HG03039 (cell line): ENCODE results near the gene SNX18.
"Not testable (repeated sequence)": the region's sequence is repeated elsewhere in the genome, so short reads cannot be mapped to it uniquely, and the experiment has no call there.

Source experiments
- ATAC-seq: cut with Tn5 transposase; IDR thresholded peaks from one replicate; pipeline ENCODE4 v1.9.1; 2021; ENCODE audit warnings: mild to moderate bottlenecking, moderate library complexity; ENCODE audit not compliant: unreplicated experiment

The SNX18 gene

DNA sequence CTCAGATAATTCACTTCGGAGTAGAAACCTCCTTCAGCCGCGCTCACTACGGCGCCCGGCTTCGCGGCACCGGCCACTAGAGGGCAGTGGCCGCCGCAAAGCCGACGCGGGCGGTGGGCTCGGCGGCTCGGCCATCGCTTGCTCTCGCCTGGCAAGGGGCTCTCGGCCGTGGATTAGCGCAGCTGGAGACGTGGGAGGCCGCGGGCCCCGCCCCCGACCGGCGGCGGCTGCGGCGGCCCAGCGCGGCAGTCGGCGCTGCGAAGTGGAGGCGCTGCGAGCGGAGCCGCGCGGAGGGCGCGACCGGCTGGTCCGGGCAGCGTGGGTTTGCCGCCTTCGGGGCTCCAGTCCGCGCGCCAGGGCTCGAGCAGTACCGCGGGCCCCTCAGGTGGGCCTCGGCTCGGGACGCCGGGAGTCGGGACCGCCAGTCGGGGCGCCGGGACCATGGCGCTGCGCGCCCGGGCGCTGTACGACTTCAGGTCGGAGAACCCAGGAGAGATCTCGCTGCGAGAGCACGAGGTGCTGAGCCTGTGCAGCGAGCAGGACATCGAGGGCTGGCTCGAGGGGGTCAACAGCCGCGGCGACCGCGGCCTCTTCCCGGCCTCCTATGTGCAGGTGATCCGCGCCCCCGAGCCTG lies at the start of gene SNX18:
Gene SNX18, plus strand, starts transcription at position 248 of the 634 bp plus-strand sequence. Its CDS starts 194 bp downstream, at position 442.
- peak; percentile 97 for ATAC-seq

GRCh38 chr5:54469622-54470021 lies 47.9 kb upstream of the SNX18 start:
- ATAC-seq = no peak

- ATAC-seq = no peak
Observed at GRCh38 chr5:54470128-54470527, 47.4 kb upstream of the SNX18 start.

DNA sequence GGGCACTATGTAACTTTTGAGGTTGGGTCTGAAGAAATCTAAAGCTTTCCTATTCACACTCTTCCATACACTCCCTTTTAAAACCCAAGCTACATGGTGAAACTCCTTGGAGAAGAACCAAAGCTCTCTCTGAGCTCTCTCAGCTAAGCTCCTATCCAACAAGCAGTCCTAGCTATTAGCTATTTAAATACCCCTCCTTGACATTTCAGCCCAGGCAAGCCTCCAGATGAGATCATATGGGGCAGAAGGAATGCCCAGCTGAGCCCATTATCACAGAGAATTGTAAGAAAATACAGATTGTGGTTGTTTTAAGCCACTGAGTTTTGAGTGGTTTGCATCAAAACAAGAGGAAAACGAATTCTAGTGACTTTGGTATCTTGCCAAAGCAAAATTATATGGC lies 46.9 kb upstream of the SNX18 start:
- no peak for ATAC-seq

DNA sequence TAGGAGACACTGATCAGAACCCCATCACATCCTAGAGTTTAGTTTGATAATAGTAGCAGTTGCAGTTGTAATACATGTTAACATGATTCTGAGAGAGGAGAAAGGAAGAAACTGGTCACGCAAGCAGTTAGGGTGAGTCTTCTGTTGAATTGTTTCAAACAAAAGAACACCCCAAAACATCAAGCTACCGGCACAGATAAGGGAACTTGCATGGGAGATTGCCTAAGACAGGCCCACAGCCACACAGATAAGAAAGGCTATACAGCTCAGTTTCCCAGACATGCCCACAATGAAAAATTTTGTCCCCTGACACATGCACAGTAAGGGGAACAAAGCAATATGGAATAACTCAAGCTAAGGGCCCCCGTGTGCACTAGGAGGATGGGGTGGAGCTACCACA lies 46.2 kb upstream of the SNX18 start:
- no peak for ATAC-seq

DNA sequence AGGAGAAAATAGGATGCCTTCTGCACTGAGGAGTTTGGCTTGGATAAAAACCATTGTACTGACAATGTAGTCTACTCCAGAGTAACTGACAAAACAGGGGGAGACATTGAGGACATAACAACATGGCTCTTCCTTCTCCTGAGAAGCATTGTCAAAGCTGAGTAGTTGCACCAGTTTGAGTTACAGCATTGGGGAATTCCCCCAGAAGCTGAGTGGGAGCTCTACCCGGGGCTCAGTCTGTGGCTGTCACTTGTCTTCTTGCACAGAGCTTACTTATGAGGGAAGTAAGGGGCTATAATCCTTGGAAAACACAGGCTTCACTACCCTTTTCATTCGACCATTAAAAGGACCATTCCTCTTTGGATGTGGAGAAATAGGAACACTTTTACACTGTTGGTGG lies 40.9 kb upstream of the SNX18 start:
- no peak for ATAC-seq

GRCh38 chr5:54477941-54478478 lies 39.5 kb upstream of the SNX18 start:
- ATAC-seq = no peak

- no peak for ATAC-seq
Observed at GRCh38 chr5:54480296-54480695, 37.3 kb upstream of the SNX18 start.

- no peak for ATAC-seq
Observed at GRCh38 chr5:54484219-54484894, 33.2 kb upstream of the SNX18 start.

- not testable (repeated sequence) for ATAC-seq
Observed at GRCh38 chr5:54485659-54486058, 31.9 kb upstream of the SNX18 start.

DNA sequence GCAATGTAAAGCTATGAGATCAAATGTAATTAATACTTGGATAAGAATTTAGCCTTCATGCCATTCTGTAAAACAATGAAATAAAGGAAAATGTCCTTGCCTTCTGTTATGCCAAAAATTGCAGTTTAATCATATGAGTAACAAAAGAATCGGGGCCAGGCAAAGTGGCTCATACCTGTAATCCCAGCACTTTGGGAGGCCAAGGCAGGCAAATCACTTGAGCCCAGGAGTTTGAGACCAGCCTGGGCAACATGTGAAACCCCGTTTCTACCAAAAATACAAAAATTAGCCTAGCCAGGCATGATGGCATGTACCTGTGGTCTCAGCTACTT lies 27.9 kb upstream of the SNX18 start:
- ATAC-seq = not testable (repeated sequence)

DNA sequence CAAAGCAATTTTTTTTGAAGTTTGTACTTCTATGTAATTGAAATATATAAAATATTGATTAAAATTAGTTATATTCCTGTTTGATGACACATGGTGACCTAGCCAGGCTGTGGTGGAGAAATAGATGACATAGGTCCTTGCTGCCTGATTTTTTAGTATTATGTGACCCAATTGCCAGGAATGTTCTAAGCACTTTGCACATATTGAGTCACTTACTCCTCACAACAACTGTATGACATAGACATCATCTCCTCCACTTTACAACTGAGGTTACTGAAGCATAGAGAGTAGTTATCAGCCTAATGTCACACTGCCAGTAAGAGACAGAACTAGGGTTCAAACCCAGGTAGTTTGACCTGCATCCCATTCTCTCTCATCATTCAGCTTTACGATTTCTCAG lies 26.2 kb upstream of the SNX18 start:
- ATAC-seq = no peak

GRCh38 chr5:54492178-54492577 lies 25.4 kb upstream of the SNX18 start:
- ATAC-seq = no peak

DNA sequence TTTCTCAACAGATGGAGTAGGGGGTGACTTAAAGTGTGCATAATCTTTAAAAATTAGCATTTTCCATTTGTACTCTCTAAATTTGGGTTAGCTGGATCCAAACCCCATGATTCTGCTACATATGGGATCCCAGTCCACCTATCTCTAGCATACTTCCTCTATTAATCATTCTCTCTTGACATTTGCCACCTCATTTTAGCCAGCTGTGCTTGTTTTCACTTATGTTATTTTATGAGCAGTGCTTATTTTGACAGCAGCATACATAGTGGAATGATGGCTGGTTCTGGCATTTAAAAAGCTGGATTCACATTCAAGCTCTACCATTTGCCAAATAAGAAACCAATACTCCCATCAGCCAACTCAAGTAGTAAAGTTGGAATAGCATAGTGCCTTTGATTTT lies 22.5 kb upstream of the SNX18 start:
- no peak for ATAC-seq

GRCh38 chr5:54514291-54514690 lies 3.3 kb upstream of the SNX18 start:
- ATAC-seq = no peak

GRCh38 chr5:54514841-54515432 lies 2.6 kb upstream of the SNX18 start:
- ATAC-seq = no peak

DNA sequence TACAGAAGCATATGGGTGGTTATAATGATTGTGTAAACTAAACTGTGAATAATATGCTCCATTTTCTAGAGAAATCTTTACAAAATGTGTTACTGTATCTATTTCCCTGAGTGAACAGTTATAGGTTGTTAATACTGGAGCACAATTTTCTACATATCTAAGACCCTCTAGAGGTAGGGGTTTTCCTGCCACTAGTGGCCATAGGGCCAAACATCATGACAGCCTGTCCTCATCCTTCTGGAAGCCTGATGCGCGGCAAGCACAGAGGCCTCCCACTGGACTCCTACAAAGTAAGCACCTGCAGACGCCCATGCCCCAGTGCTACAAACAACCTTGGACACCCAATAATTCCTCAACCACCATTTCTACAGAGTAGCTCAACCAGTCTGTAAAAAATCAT lies 1.9 kb upstream of the SNX18 start:
- no peak for ATAC-seq

DNA sequence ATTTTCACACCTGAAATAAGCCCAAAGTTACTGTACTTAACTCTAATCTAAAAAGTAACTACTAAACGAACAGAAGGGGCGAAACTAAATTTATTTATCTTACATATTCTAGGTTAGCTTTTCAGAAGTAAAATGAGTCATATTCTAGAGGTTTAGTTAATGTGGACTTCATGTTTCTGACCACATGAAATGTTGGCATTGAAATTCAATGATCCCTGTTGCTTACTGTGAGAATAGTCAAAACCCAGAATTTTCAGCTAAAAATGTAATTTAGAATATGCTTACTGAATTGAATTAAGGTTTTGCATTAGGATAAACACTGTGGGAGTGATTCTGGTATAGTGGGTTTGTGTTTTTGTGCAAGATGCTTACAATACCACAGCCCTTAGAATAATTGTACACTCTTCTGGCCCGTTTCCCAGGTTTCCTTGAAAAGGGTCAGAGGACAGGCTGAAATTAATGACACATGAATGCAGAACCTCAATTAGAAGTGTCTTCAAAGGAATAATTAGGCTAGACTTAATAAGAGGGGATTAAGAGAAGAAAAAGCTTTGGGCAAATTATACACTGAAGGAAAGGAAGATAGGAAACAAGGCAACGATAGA lies 1.4 kb upstream of the SNX18 start:
- no peak for ATAC-seq

DNA sequence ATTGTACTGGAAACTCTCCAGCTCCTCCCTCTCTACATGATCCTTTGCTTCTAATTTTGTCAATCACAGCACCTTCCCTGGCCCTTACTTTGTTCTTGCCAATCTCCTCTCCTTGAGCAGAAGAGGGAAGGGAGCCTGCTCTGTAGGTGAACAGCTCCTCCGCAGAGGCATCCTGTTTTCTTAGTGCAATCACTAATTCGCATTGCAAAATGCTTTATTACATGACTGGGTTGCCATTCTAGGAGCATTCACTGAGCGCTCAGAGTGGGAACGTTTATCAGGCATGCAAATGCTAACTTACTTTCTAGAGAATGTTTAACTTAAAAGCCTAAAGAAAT lies 416 bp upstream of the SNX18 start:
- ATAC-seq = no peak

GRCh38 chr5:54518146-54518817 lies 723 bp downstream of the SNX18 start:
- ATAC-seq = peak; percentile 17

GRCh38 chr5:54518818-54519508 lies 1.4 kb downstream of the SNX18 start:
- ATAC-seq = no peak
